OCI-LY7 (cell line): ENCODE results near the gene MALRD1. TPM values are rescaled to one million over a fixed set of nuclear protein-coding genes. Genes with fewer than 3 reads are reported as not detected.

ENCODE experiments used
- BruUV-seq: library from RNA; stranded (reverse); fragments of 400-500 nt; replicated peaks from 2 replicates; lab custom pipeline; 2021; lab: Mats Ljungman, UMichigan
- CTCF ChIA-PET: fragments of 300-600 bp; sonication (Branson Sonifier 250); formaldehyde crosslinking; loops from one replicate; lab custom pipeline; 2022; ENCODE audit warnings: antibody characterized with exemption; ENCODE audit not compliant: unreplicated experiment; lab: Charles Lee
- POLR2A ChIA-PET: fragments of 300-600 bp; sonication (Branson Sonifier 250); formaldehyde crosslinking; loops from one replicate; lab custom pipeline; 2022; ENCODE audit warnings: antibody characterized with exemption; lab: Charles Lee
- DNase-seq: peaks from one replicate; pipeline ENCODE4 v3.0.0-alpha.2; 2015; ENCODE audit warnings: low spot score
- H2AFZ ChIP-seq: fragments of 200-600 bp; sonication (generic), shearing (Covaris generic); 2 replicates; pipeline ENCODE4 v1.6.1; 2014; ENCODE audit warnings: mild to moderate bottlenecking, antibody characterized with exemption, low read length, moderate library complexity
- H3K27ac ChIP-seq: fragments of 200-600 bp; sonication (generic); 2 replicates; pipeline ENCODE4 v1.5.1; 2014; ENCODE audit warnings: mixed run types, low read depth, mild to moderate bottlenecking, moderate library complexity, low read length, inconsistent platforms; ENCODE audit not compliant: poor library complexity, severe bottlenecking
- H3K36me3 ChIP-seq: fragments of 200-600 bp; sonication (generic); 2 replicates; pipeline ENCODE4 v1.6.1; 2014; ENCODE audit warnings: mild to moderate bottlenecking, antibody characterized with exemption, low read length, moderate library complexity, mixed read lengths; ENCODE audit not compliant: insufficient read depth
- H3K4me1 ChIP-seq: fragments of 200-600 bp; sonication (generic); 2 replicates; pipeline ENCODE4 v1.5.1; 2014; ENCODE audit warnings: mild to moderate bottlenecking, low read length; ENCODE audit not compliant: insufficient read depth, poor library complexity, severe bottlenecking
- H3K4me2 ChIP-seq: fragments of 200-600 bp; sonication (generic); 2 replicates; pipeline ENCODE4 v1.6.1; 2014; ENCODE audit warnings: mild to moderate bottlenecking, low read length
- H3K4me3 ChIP-seq: fragments of 200-600 bp; sonication (generic); 2 replicates; pipeline ENCODE4 v1.5.1; 2014; ENCODE audit warnings: mild to moderate bottlenecking, low read depth, low read length; ENCODE audit not compliant: poor library complexity, severe bottlenecking
- H3K79me2 ChIP-seq: fragments of 200-600 bp; sonication (generic); 2 replicates; pipeline ENCODE4 v1.6.1; 2016; ENCODE audit warnings: low read depth, mild to moderate bottlenecking, low read length, moderate library complexity, mixed read lengths; ENCODE audit not compliant: insufficient read depth
- H3K9me2 ChIP-seq: fragments of 200-600 bp; sonication (generic); 2 replicates; pipeline ENCODE4 v1.6.1; 2016; ENCODE audit warnings: mild to moderate bottlenecking, low read length, mixed read lengths; ENCODE audit not compliant: insufficient read depth
- H3K9me3 ChIP-seq: fragments of 200-600 bp; sonication (generic); 2 replicates; pipeline ENCODE4 v1.6.1; 2014; ENCODE audit warnings: mild to moderate bottlenecking, mixed run types, low read length, mixed read lengths
- H4K20me1 ChIP-seq: fragments of 200-600 bp; sonication (generic); 2 replicates; pipeline ENCODE4 v1.6.1; 2014; ENCODE audit warnings: mild to moderate bottlenecking, antibody characterized with exemption, low read length, moderate library complexity, mixed read lengths; ENCODE audit not compliant: insufficient read depth
- EZH2phosphoT487 ChIP-seq: fragments of 200-600 bp; sonication (generic); IDR thresholded peaks from 2 replicates; pipeline ENCODE4 v1.6.1; 2018; ENCODE audit warnings: low read depth, borderline replicate concordance, mild to moderate bottlenecking, mixed run types, antibody characterized with exemption, low read length, moderate library complexity, mixed read lengths
- intact Hi-C: fragments of 100-400 bp; cut with micrococcal nuclease; formaldehyde crosslinking; loops from one replicate; pipeline ENCODE4 v1.10.0; 2022; ENCODE audit not compliant: unreplicated experiment
- small RNA-seq: library from RNA; depleted of rRNA; stranded (forward); fragments of <200 nt; gene quantifications from one replicate; pipeline ENCODE3, GENCODE V24; 2014
- total RNA-seq, 2 experiments: library from RNA; depleted of rRNA in 1 of 2; stranded (reverse); fragments of >200 nt in 1 of 2; shearing (Covaris generic) in 1 of 2; gene quantifications; 2 replicates each; pipeline ENCODE4 v1.2.3, GENCODE V29; 2014 to 2022
- TF ChIP-seq, protein P1 (sequence below): fragments of 200-600 bp; sonication (generic); conservative IDR thresholded peaks from 2 replicates; pipeline ENCODE4 v1.5.1; 2014; ENCODE audit warnings: mild to moderate bottlenecking, antibody characterized with exemption, low read length, moderate library complexity, mixed read lengths

Gene MALRD1
- total RNA-seq, 2 experiments from 2014 or later, result not detected

GRCh38 chr10:19782430-19783089, 734.0 kb downstream of the MALRD1 start:
- H3K9me2 ChIP-seq, result no peaks in the 10 kb centered on the region
- no peak overlapping the region for H3K27ac ChIP-seq
- H3K36me3 ChIP-seq, result no peaks in the 10 kb centered on the region
- no peaks in the 10 kb centered on the region for H3K79me2 ChIP-seq
- intact Hi-C loops, result no loop called here
- H3K9me3 ChIP-seq, result no peaks in the 10 kb centered on the region
- H2AFZ ChIP-seq, result no peak overlapping the region
- no peaks in the 10 kb centered on the region for H4K20me1 ChIP-seq
- BruUV-seq, result no TSS peak
- TF ChIP-seq EZH2phosphoT487, result no peak
- TF ChIP-seq, protein P1, sequence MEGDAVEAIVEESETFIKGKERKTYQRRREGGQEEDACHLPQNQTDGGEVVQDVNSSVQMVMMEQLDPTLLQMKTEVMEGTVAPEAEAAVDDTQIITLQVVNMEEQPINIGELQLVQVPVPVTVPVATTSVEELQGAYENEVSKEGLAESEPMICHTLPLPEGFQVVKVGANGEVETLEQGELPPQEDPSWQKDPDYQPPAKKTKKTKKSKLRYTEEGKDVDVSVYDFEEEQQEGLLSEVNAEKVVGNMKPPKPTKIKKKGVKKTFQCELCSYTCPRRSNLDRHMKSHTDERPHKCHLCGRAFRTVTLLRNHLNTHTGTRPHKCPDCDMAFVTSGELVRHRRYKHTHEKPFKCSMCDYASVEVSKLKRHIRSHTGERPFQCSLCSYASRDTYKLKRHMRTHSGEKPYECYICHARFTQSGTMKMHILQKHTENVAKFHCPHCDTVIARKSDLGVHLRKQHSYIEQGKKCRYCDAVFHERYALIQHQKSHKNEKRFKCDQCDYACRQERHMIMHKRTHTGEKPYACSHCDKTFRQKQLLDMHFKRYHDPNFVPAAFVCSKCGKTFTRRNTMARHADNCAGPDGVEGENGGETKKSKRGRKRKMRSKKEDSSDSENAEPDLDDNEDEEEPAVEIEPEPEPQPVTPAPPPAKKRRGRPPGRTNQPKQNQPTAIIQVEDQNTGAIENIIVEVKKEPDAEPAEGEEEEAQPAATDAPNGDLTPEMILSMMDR, result no peak
- no peak for DNase-seq
- ChIA-PET CTCF (no interaction called here), POLR2A (no interaction called here)
- no peak overlapping the region for H3K4me3 ChIP-seq
- no peaks in the 10 kb centered on the region for H3K4me1 ChIP-seq
- no peak overlapping the region for H3K4me2 ChIP-seq

DNA sequence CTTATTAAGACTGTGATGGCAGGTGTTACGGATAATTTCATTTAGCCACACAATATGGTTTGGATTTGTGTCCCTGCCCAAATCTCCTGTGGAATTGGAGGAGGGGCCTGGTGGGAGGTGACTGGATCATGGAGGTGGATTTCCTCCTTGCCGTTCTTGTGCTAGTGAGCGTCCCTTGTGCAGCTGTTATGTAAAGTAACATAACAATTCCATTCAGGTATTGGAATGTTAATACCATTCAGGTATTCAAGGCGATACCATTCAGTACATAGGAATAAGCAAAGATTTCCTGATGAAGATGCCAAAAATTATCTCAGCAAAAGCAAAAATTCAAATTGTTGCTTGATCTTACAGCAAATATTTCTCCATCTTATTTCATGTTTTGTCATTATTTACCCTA, 735.1 kb downstream of the MALRD1 start:
- ChIA-PET POLR2A (no interaction called here), CTCF (no interaction called here)
- H3K36me3 ChIP-seq, result no peaks in the 10 kb centered on the region
- no peaks in the 10 kb centered on the region for H3K9me2 ChIP-seq
- no peak for TF ChIP-seq EZH2phosphoT487
- no peaks in the 10 kb centered on the region for H3K4me1 ChIP-seq
- H3K4me3 ChIP-seq, result no peak overlapping the region
- no peaks in the 10 kb centered on the region for H4K20me1 ChIP-seq
- BruUV-seq, result no TSS peak
- no peak overlapping the region for H3K27ac ChIP-seq
- H3K79me2 ChIP-seq, result no peaks in the 10 kb centered on the region
- H3K4me2 ChIP-seq, result no peak overlapping the region
- intact Hi-C loops, result no loop called here
- no peak overlapping the region for H2AFZ ChIP-seq
- no peaks in the 10 kb centered on the region for H3K9me3 ChIP-seq
- no peak for DNase-seq

Small RNAs within 50 kb of the gene (small RNA-seq; reads per million reads assigned to genes)
- gene AL354695.1 (not detected), gene HMGN1P20 (not detected), gene RF00012 (not detected), gene RNA5SP303 (39.2 reads per million, percentile 98 among the genes with 10 or more reads in this experiment)
